ENCODE data around the gene HTR2A. TPM values are rescaled to one million over a fixed set of nuclear protein-coding genes. Genes with fewer than 3 reads are reported as not detected.
"Not testable (repeated sequence)": the region's sequence is repeated elsewhere in the genome, so short reads cannot be mapped to it uniquely, and the experiment has no call there.

HTR2A gene
- total RNA-seq, 1 experiment from 2014 or later = not detected

DNA sequence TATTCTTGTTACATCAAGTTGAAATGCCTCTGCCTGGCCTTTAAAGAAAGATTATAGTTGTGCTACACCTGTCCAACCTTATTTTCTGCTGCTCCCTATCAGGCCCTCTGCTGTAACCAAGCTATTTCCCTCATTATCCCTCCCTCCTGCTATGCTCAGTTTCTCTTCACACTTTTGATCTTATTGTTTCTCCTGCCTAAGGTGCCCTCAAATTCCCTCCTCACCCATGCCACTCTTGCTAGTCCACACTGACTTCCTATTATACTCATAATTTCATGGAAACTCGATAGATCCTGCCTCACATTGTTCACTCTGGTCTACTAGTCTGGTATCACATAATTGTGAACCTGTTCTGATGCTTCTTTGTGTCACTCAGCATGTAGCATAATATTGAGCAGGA, 80.5 kb downstream of the HTR2A start:
- no TSS peak for BruUV-seq (replicated peaks)
- no peaks in the 10 kb centered on the region for H3K4me1 Mint-ChIP-seq (ENCODE audit: insufficient read depth, unreplicated experiment)
- H3K27me3 Mint-ChIP-seq (ENCODE audit: insufficient read depth, unreplicated experiment) = no peaks in the 10 kb centered on the region
- no peak overlapping the region for H3K27ac Mint-ChIP-seq (ENCODE audit: low read depth, unreplicated experiment)
- ChIA-PET CTCF (interaction anchor here (0.6 to 0.7 kb wide), 2 partner anchors 16 to 1080 kb away, joined by 3 read pairs; no protein-coding TSS in a partner anchor), POLR2A (no interaction called here)
- intact Hi-C loops (cut with micrococcal nuclease) = no loop called here
- no peak for DNase-seq (ENCODE audit: unreplicated experiment)
- H3K4me3 Mint-ChIP-seq (ENCODE audit: unreplicated experiment) = no peak overlapping the region
- TF ChIP-seq, protein P1, sequence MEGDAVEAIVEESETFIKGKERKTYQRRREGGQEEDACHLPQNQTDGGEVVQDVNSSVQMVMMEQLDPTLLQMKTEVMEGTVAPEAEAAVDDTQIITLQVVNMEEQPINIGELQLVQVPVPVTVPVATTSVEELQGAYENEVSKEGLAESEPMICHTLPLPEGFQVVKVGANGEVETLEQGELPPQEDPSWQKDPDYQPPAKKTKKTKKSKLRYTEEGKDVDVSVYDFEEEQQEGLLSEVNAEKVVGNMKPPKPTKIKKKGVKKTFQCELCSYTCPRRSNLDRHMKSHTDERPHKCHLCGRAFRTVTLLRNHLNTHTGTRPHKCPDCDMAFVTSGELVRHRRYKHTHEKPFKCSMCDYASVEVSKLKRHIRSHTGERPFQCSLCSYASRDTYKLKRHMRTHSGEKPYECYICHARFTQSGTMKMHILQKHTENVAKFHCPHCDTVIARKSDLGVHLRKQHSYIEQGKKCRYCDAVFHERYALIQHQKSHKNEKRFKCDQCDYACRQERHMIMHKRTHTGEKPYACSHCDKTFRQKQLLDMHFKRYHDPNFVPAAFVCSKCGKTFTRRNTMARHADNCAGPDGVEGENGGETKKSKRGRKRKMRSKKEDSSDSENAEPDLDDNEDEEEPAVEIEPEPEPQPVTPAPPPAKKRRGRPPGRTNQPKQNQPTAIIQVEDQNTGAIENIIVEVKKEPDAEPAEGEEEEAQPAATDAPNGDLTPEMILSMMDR (IDR thresholded peaks at IDR 0.05; ENCODE audit: unreplicated experiment) = no peak
- no peaks in the 10 kb centered on the region for H3K36me3 Mint-ChIP-seq (ENCODE audit: insufficient read depth, unreplicated experiment)
- H3K9me3 Mint-ChIP-seq (ENCODE audit: unreplicated experiment) = peaks cover 17% of the 10 kb centered on the region

- intact Hi-C loops (cut with micrococcal nuclease) = no loop called here
- H3K27me3 Mint-ChIP-seq (ENCODE audit: insufficient read depth, unreplicated experiment) = no peaks in the 10 kb centered on the region
- no peak overlapping the region for H3K27ac Mint-ChIP-seq (ENCODE audit: low read depth, unreplicated experiment)
- CTCF ChIA-PET = interaction anchor here (1.1 kb wide), 1 partner anchor 82 kb away, joined by 3 read pairs; no protein-coding TSS in a partner anchor
- peaks cover 17% of the 10 kb centered on the region for H3K9me3 Mint-ChIP-seq (ENCODE audit: unreplicated experiment)
- no peaks in the 10 kb centered on the region for H3K4me1 Mint-ChIP-seq (ENCODE audit: insufficient read depth, unreplicated experiment)
- no TSS peak for BruUV-seq (replicated peaks)
- H3K4me3 Mint-ChIP-seq (ENCODE audit: unreplicated experiment) = no peak overlapping the region
- DNase-seq (ENCODE audit: unreplicated experiment) = no peak
- no peaks in the 10 kb centered on the region for H3K36me3 Mint-ChIP-seq (ENCODE audit: insufficient read depth, unreplicated experiment)
- POLR2A ChIA-PET = no interaction called here
- TF ChIP-seq, protein P1 (IDR thresholded peaks at IDR 0.05; ENCODE audit: unreplicated experiment) = no peak
These were observed 84.5 kb downstream of the HTR2A start for GRCh38 chr13:46812301-46812797.

- CTCF ChIA-PET = no interaction called here
- no peak overlapping the region for H3K27ac Mint-ChIP-seq (ENCODE audit: low read depth, unreplicated experiment)
- TF ChIP-seq, protein P1 (IDR thresholded peaks at IDR 0.05; ENCODE audit: unreplicated experiment) = no peak
- peaks cover 17% of the 10 kb centered on the region for H3K9me3 Mint-ChIP-seq (ENCODE audit: unreplicated experiment)
- H3K36me3 Mint-ChIP-seq (ENCODE audit: insufficient read depth, unreplicated experiment) = no peaks in the 10 kb centered on the region
- no peaks in the 10 kb centered on the region for H3K4me1 Mint-ChIP-seq (ENCODE audit: insufficient read depth, unreplicated experiment)
- H3K27me3 Mint-ChIP-seq (ENCODE audit: insufficient read depth, unreplicated experiment) = no peaks in the 10 kb centered on the region
- H3K4me3 Mint-ChIP-seq (ENCODE audit: unreplicated experiment) = no peak overlapping the region
- intact Hi-C loops (cut with micrococcal nuclease) = no loop called here
- BruUV-seq (replicated peaks) = no TSS peak
- POLR2A ChIA-PET = no interaction called here
- no peak for DNase-seq (ENCODE audit: unreplicated experiment)
These were observed 86.4 kb downstream of the HTR2A start for GRCh38 chr13:46810440-46810839.

- intact Hi-C loops (cut with micrococcal nuclease); H3K27ac Mint-ChIP-seq (ENCODE audit: low read depth, unreplicated experiment); DNase-seq (ENCODE audit: unreplicated experiment); BruUV-seq (replicated peaks); H3K27me3 Mint-ChIP-seq (ENCODE audit: insufficient read depth, unreplicated experiment); POLR2A ChIA-PET; H3K36me3 Mint-ChIP-seq (ENCODE audit: insufficient read depth, unreplicated experiment); H3K9me3 Mint-ChIP-seq (ENCODE audit: unreplicated experiment); H3K4me3 Mint-ChIP-seq (ENCODE audit: unreplicated experiment): not testable (repeated sequence)
- peaks cover 16% of the 10 kb centered on the region for H3K4me1 Mint-ChIP-seq (ENCODE audit: insufficient read depth, unreplicated experiment)
- CTCF ChIA-PET = interaction anchor here (0.7 kb wide), 1 partner anchor 40 kb away, joined by 4 read pairs; no protein-coding TSS in a partner anchor
These were observed 91.9 kb downstream of the HTR2A start for GRCh38 chr13:46804921-46805320.

- intact Hi-C loops (cut with micrococcal nuclease) = no loop called here
- TF ChIP-seq, protein P1 (IDR thresholded peaks at IDR 0.05; ENCODE audit: unreplicated experiment) = no peak
- H3K4me1 Mint-ChIP-seq (ENCODE audit: insufficient read depth, unreplicated experiment) = peaks cover 16% of the 10 kb centered on the region
- no peaks in the 10 kb centered on the region for H3K27me3 Mint-ChIP-seq (ENCODE audit: insufficient read depth, unreplicated experiment)
- H3K27ac Mint-ChIP-seq (ENCODE audit: low read depth, unreplicated experiment) = peak overlapping the region; percentile 59
- DNase-seq (ENCODE audit: unreplicated experiment) = peak; percentile 80
- BruUV-seq (replicated peaks) = no TSS peak
- no peaks in the 10 kb centered on the region for H3K9me3 Mint-ChIP-seq (ENCODE audit: unreplicated experiment)
- ChIA-PET CTCF (no interaction called here), POLR2A (interaction anchor here (0.7 kb wide), 1 partner anchor 63 kb away, joined by 3 read pairs; no protein-coding TSS in a partner anchor)
- no peaks in the 10 kb centered on the region for H3K36me3 Mint-ChIP-seq (ENCODE audit: insufficient read depth, unreplicated experiment)
- no peak overlapping the region for H3K4me3 Mint-ChIP-seq (ENCODE audit: unreplicated experiment)
These were observed 92.5 kb downstream of the HTR2A start for GRCh38 chr13:46804391-46804815.
